Measurements from ENCODE around the gene PDZK1IP1. TPM values are rescaled to one million over a fixed set of nuclear protein-coding genes. Genes with fewer than 3 reads are reported as not detected.

The PDZK1IP1 gene
- 1 to 10 TPM in 1 of 2 donors, under 1 TPM in 1; 0.76 to 1.0 TPM for total RNA-seq
- long read RNA-seq, donor 1, result 0 reads
- long read RNA-seq, donor 2, result 0 reads

GRCh38 chr1:47189844-47190508, at the start of gene PDZK1IP1:
Gene PDZK1IP1, minus strand, starts transcription at chr1:47190036. Its CDS starts 104 bp downstream, at chr1:47189932.
- intact Hi-C loops (cut with DNase I), result loop anchor here (5.0 to 10.0 kb wide), 5 partner anchors 42 to 525 kb away; partner anchors contain the start of genes FOXD2 (in 1 of the 2) and TAL1 (in 1 of the 2)
- peak; percentile 94 for DNase-seq (ENCODE audit: low spot score)

- no peak for DNase-seq (ENCODE audit: low spot score)
- intact Hi-C loops (cut with DNase I), result no loop called here
Measured at GRCh38 chr1:47238935-47239592, 49.2 kb upstream of the PDZK1IP1 start.

GRCh38 chr1:47235806-47236205, 46.0 kb upstream of the PDZK1IP1 start:
- intact Hi-C loops (cut with DNase I), result no loop called here

GRCh38 chr1:47235241-47235681, 45.4 kb upstream of the PDZK1IP1 start:
- intact Hi-C loops (cut with DNase I), result no loop called here
- DNase-seq (ENCODE audit: low spot score), result no peak

More at GRCh38 chr1:47235806-47236205, 46.0 kb upstream of the PDZK1IP1 start:
- no peak for DNase-seq (ENCODE audit: low spot score)

- no peak for DNase-seq (ENCODE audit: low spot score)
- intact Hi-C loops (cut with DNase I), result loop anchor here in 1 of 2 donors (5.0 kb wide), 1 partner anchor 41 kb away; the partner anchor contains the start of gene PDZK1IP1
Measured at GRCh38 chr1:47233186-47233585, 43.4 kb upstream of the PDZK1IP1 start.

- intact Hi-C loops (cut with DNase I), result loop anchor here in 1 of 2 donors (5.0 kb wide), 1 partner anchor 40 kb away; the partner anchor contains the start of gene PDZK1IP1
- DNase-seq (ENCODE audit: low spot score), result no peak
Measured at GRCh38 chr1:47232187-47232874, 42.5 kb upstream of the PDZK1IP1 start, which contains the start of gene TAL1. Gene TAL1, minus strand, starts transcription at chr1:47232225. Its CDS starts 6,337 bp downstream, at chr1:47225888.

- intact Hi-C loops (cut with DNase I), result loop anchor here in 1 of 2 donors (5.0 kb wide), 1 partner anchor 39 kb away; the partner anchor contains the start of gene PDZK1IP1
- DNase-seq (ENCODE audit: low spot score), result no peak
Measured at GRCh38 chr1:47231301-47232186, 41.7 kb upstream of the PDZK1IP1 start.

GRCh38 chr1:47230692-47231300, 41.0 kb upstream of the PDZK1IP1 start:
- DNase-seq (ENCODE audit: low spot score), result no peak
- intact Hi-C loops (cut with DNase I), result loop anchor here in 1 of 2 donors (5.0 kb wide), 1 partner anchor 38 kb away; the partner anchor contains the start of gene PDZK1IP1

- intact Hi-C loops (cut with DNase I), result loop anchor here in 1 of 2 donors (5.0 kb wide), 1 partner anchor 38 kb away; the partner anchor contains the start of gene PDZK1IP1
- DNase-seq (ENCODE audit: low spot score), result no peak
Measured at GRCh38 chr1:47229886-47230691, 40.3 kb upstream of the PDZK1IP1 start.

- DNase-seq (ENCODE audit: low spot score), result no peak
Measured at GRCh38 chr1:47229031-47229885, 39.4 kb upstream of the PDZK1IP1 start.

GRCh38 chr1:47228644-47229030, 38.8 kb upstream of the PDZK1IP1 start:
- DNase-seq (ENCODE audit: low spot score), result no peak
- intact Hi-C loops (cut with DNase I), result no loop called here

More at GRCh38 chr1:47229031-47229885, 39.4 kb upstream of the PDZK1IP1 start:
- intact Hi-C loops (cut with DNase I), result no loop called here

GRCh38 chr1:47227341-47228232, 37.8 kb upstream of the PDZK1IP1 start:
- intact Hi-C loops (cut with DNase I), result no loop called here
- DNase-seq (ENCODE audit: low spot score), result no peak

- intact Hi-C loops (cut with DNase I), result no loop called here
- DNase-seq (ENCODE audit: low spot score), result no peak
Measured at GRCh38 chr1:47226839-47227215, 37.0 kb upstream of the PDZK1IP1 start.

- intact Hi-C loops (cut with DNase I), result no loop called here
Measured at GRCh38 chr1:47226121-47226838, 36.4 kb upstream of the PDZK1IP1 start.

More at GRCh38 chr1:47226121-47226838, 36.4 kb upstream of the PDZK1IP1 start:
- DNase-seq (ENCODE audit: low spot score), result no peak

Measured in posterior vena cava (tissue), 2 donors.